ENCODE measurements around the gene CC2D2B. TPM values are rescaled to one million over a fixed set of nuclear protein-coding genes. Genes with fewer than 3 reads are reported as not detected.
A peak's percentile ranks its signal among the peaks of the same experiment; 100 is the strongest.

CC2D2B gene
- total and polyA plus RNA-seq, 10 donors: 0.26 to 7.1 (median 2.8) TPM

- intact Hi-C loops (cut with DNase I; ENCODE audit: low total_unique reads): no loop called here
- no peaks in the 10 kb centered on the region for H3K27me3 ChIP-seq (replicated peaks in 1 of 7)
- H3K36me3 ChIP-seq: no peaks in the 10 kb centered on the region
- no peak for DNase-seq
- H3K4me3 ChIP-seq: no peak overlapping the region
- H3K27ac ChIP-seq: no peak overlapping the region
- TF ChIP-seq POLR2A (IDR thresholded peaks at IDR 0.05): no peak
- TF ChIP-seq CTCF (IDR thresholded peaks at IDR 0.05 in 8 of 11, conservative IDR thresholded peaks at IDR 0.05 in 3 of 11): no peak
- no peak for TF ChIP-seq POLR2AphosphoS5 (IDR thresholded peaks at IDR 0.05)
- WGBS, 5 donors: 83 to 91% (median 88%) methylated on average over 1 of the region's 1 CpG
- no peaks in the 10 kb centered on the region for H3K4me1 ChIP-seq
- H3K9me3 ChIP-seq: no peaks in the 10 kb centered on the region
Observed at GRCh38 chr10:95998255-95998784, 90.5 kb downstream of the CC2D2B start.

- no peak overlapping the region for H3K27ac ChIP-seq
- intact Hi-C loops (cut with DNase I; ENCODE audit: low total_unique reads): loop anchor here (10.0 kb wide), 1 partner anchor 301 kb away; no protein-coding TSS in a partner anchor
- TF ChIP-seq CTCF (IDR thresholded peaks at IDR 0.05 in 8 of 11, conservative IDR thresholded peaks at IDR 0.05 in 3 of 11): no peak
- no peak for TF ChIP-seq POLR2AphosphoS5 (IDR thresholded peaks at IDR 0.05)
- TF ChIP-seq POLR2A (IDR thresholded peaks at IDR 0.05): no peak
- H3K4me3 ChIP-seq: no peak overlapping the region
- no peak for DNase-seq
- H3K9me3 ChIP-seq: no peaks in the 10 kb centered on the region
- no peaks in the 10 kb centered on the region for H3K27me3 ChIP-seq (replicated peaks in 1 of 7)
- H3K4me1 ChIP-seq: peaks cover 0 to 7% (median 4%) of the 10 kb centered on the region in 6 donors
- 60 to 88% (median 79%) methylated on average over 2 of the region's 2 CpGs for WGBS, 5 donors
- no peaks in the 10 kb centered on the region for H3K36me3 ChIP-seq
Observed at GRCh38 chr10:96013956-96014355, 106.2 kb downstream of the CC2D2B start.

GRCh38 chr10:96014473-96015102, 106.8 kb downstream of the CC2D2B start:
- Histone ChIP-seq H3K9me3 (no peaks in the 10 kb centered on the region), H3K27me3 (replicated peaks in 1 of 7) (no peaks in the 10 kb centered on the region), H3K36me3 (no peaks in the 10 kb centered on the region), H3K4me1 (peaks cover 0 to 7% (median 4%) of the 10 kb centered on the region in 6 donors), H3K27ac (no peak overlapping the region), H3K4me3 (no peak overlapping the region)
- no peak for DNase-seq
- intact Hi-C loops (cut with DNase I; ENCODE audit: low total_unique reads): loop anchor here (10.0 kb wide), 1 partner anchor 300 kb away; no protein-coding TSS in a partner anchor
- WGBS, 5 donors: 88 to 96% (median 90%) methylated on average over 2 of the region's 2 CpGs
- TF ChIP-seq POLR2A (IDR thresholded peaks at IDR 0.05): no peak
- no peak for TF ChIP-seq CTCF (IDR thresholded peaks at IDR 0.05 in 8 of 11, conservative IDR thresholded peaks at IDR 0.05 in 3 of 11)
- no peak for TF ChIP-seq POLR2AphosphoS5 (IDR thresholded peaks at IDR 0.05)

- H3K36me3 ChIP-seq: no peaks in the 10 kb centered on the region
- H3K27ac ChIP-seq: no peak overlapping the region
- DNase-seq: no peak
- H3K4me1 ChIP-seq: peaks cover 0 to 7% (median 4%) of the 10 kb centered on the region in 6 donors
- WGBS, 5 donors: 16 to 22% (median 19%) methylated on average over 5 of the region's 5 CpGs
- intact Hi-C loops (cut with DNase I; ENCODE audit: low total_unique reads): loop anchor here (10.0 kb wide), 1 partner anchor 298 kb away; no protein-coding TSS in a partner anchor
- H3K9me3 ChIP-seq: no peaks in the 10 kb centered on the region
- TF ChIP-seq CTCF (IDR thresholded peaks at IDR 0.05 in 8 of 11, conservative IDR thresholded peaks at IDR 0.05 in 3 of 11) (peak; percentile 57 to 80 (median 77)), POLR2AphosphoS5 (IDR thresholded peaks at IDR 0.05) (no peak), POLR2A (IDR thresholded peaks at IDR 0.05) (no peak)
- no peak overlapping the region for H3K4me3 ChIP-seq
- no peaks in the 10 kb centered on the region for H3K27me3 ChIP-seq (replicated peaks in 1 of 7)
Observed at GRCh38 chr10:96017191-96017687, 109.5 kb downstream of the CC2D2B start.

Data from spleen (tissue), 11 donors.